H1 (cell line): Measurements from ENCODE around the gene IL12B. TPM values are rescaled to one million over a fixed set of nuclear protein-coding genes. Genes with fewer than 3 reads are reported as not detected.

Source experiments
- EZH2 ChIP-seq: fragments of 200-600 bp; sonication (generic); IDR thresholded peaks from 2 replicates; pipeline ENCODE4 v1.7.1; 2012; ENCODE audit warnings: low read depth, mild to moderate bottlenecking, moderate library complexity, low read length, inconsistent platforms; ENCODE audit not compliant: severe bottlenecking
- KDM4A ChIP-seq: IDR thresholded peaks from one replicate; pipeline ENCODE4 v1.7.1; 2012; ENCODE audit warnings: low read depth, mild to moderate bottlenecking, moderate library complexity, low read length, inconsistent platforms; ENCODE audit not compliant: severe bottlenecking
- MAFK ChIP-seq: IDR thresholded peaks from 2 replicates; pipeline ENCODE4 v1.6.1; 2012; ENCODE audit warnings: low read depth, mild to moderate bottlenecking, improper control_type of control experiment, low read length
- MAX ChIP-seq: IDR thresholded peaks from 2 replicates; pipeline ENCODE4 v1.6.1; 2012; ENCODE audit warnings: inconsistent platforms
- SAP30 ChIP-seq: fragments of 300-600 bp; sonication (generic); IDR thresholded peaks from 2 replicates; pipeline ENCODE4 v1.7.1; 2012; ENCODE audit warnings: low read length, moderate library complexity, mild to moderate bottlenecking, inconsistent platforms; ENCODE audit not compliant: insufficient read depth, insufficient replicate concordance
- SIRT6 ChIP-seq: IDR thresholded peaks from one replicate; pipeline ENCODE4 v1.7.1; 2012; ENCODE audit warnings: low read length, inconsistent platforms
- TAF1 ChIP-seq: IDR thresholded peaks from 2 replicates; pipeline ENCODE4 v1.6.1; 2011; ENCODE audit warnings: mild to moderate bottlenecking, low read depth, low read length
- TEAD4 ChIP-seq: IDR thresholded peaks from 2 replicates; pipeline ENCODE4 v1.6.1; 2012; ENCODE audit warnings: low read depth, low read length, inconsistent platforms, mixed read lengths
- polyA plus RNA-seq, 7 experiments: library from polyadenylated mRNA; depleted of rRNA in 3 of 7; stranded (reverse) in 5 of 7; unstranded in 2 of 7; fragments of >200 nt in 5 of 7; fragments of 200-250 nt in 2 of 7; gene quantifications; 1 replicate in 5 of 7; 2 replicates in 1 of 7; 4 replicates in 1 of 7; pipeline versions ENCODE4 v1.2.1 to v1.2.3, GENCODE V29; 2011 to 2013; ENCODE audit warnings: missing spikeins in 2 of 7, mixed read lengths in 2 of 7
- total RNA-seq: library from RNA; stranded (reverse); fragmentation: NEBNext Ultra II Directional; extraction: Animal tissue kit (Norgen Biotek cat#: 25700); gene quantifications from 2 replicates; pipeline ENCODE4 v1.2.1, GENCODE V29; 2021

Gene IL12B
- total and polyA plus RNA-seq, 2 of the 8 experiments (the other 6 are each of a cell fraction or from before 2014, with no cell fraction given): not detected

DNA sequence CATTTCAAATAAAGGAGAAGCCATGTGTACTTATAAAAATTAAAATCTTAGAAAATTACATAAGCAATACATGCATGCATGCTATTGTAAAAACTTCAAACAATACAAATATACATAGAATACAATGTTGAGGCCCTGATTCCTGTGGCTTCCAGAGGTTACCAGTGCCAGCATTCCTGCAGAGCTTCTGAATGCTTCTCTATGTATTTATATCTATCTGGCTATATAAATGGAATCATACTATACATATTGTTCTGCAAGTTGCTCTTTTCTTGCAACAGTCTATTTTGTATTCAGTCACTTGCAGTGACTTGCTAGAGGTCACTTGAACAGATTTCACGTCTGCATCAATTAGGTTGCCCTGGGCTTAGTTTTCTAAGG, 3.2 kb upstream of the IL12B start (continued):
- TF ChIP-seq EZH2 (no peak), MAFK (no peak), TAF1 (no peak), SAP30 (no peak), SIRT6 (no peak), TEAD4 (no peak), KDM4A (no peak), MAX (no peak)
